Endothelial cell (in vitro differentiated cells): ENCODE results near the gene CAPN12. TPM values are rescaled to one million over a fixed set of nuclear protein-coding genes. Genes with fewer than 3 reads are reported as not detected.
A peak's percentile ranks its signal among the peaks of the same experiment; 100 is the strongest.

Experiments
- DNase-seq: peaks from one replicate; pipeline ENCODE4 v3.0.0; 2021; ENCODE audit warnings: low spot score
- H3K27ac Mint-ChIP-seq: one replicate; pipeline ENCODE4 v1.8.0; 2021; ENCODE audit warnings: mixed read lengths, inconsistent platforms; ENCODE audit not compliant: unreplicated experiment
- H3K27me3 Mint-ChIP-seq: one replicate; pipeline ENCODE4 v1.8.0; 2021; ENCODE audit warnings: mild to moderate bottlenecking, moderate library complexity, mixed read lengths, inconsistent platforms; ENCODE audit not compliant: unreplicated experiment
- H3K36me3 Mint-ChIP-seq: one replicate; pipeline ENCODE4 v1.8.0; 2021; ENCODE audit warnings: mild to moderate bottlenecking, low read depth, mixed read lengths, inconsistent platforms; ENCODE audit not compliant: unreplicated experiment
- H3K4me1 Mint-ChIP-seq: one replicate; pipeline ENCODE4 v1.8.0; 2021; ENCODE audit warnings: mild to moderate bottlenecking, mixed read lengths, inconsistent platforms; ENCODE audit not compliant: unreplicated experiment
- H3K4me3 Mint-ChIP-seq: one replicate; pipeline ENCODE4 v1.8.0; 2021; ENCODE audit warnings: mild to moderate bottlenecking, mixed read lengths, inconsistent platforms; ENCODE audit not compliant: unreplicated experiment
- H3K9me3 Mint-ChIP-seq: one replicate; pipeline ENCODE4 v1.8.0; 2021; ENCODE audit warnings: mixed read lengths, inconsistent platforms; ENCODE audit not compliant: unreplicated experiment
- CTCF ChIP-seq: fragments of 200-600 bp; sonication (generic); IDR thresholded peaks from one replicate; pipeline ENCODE4 v1.5.0; 2021; ENCODE audit warnings: antibody characterized with exemption; ENCODE audit not compliant: unreplicated experiment
- total RNA-seq: library from RNA; stranded (reverse); fragmentation: NEBNext Ultra II Directional; extraction: Animal tissue kit (Norgen Biotek cat#: 25700); gene quantifications from one replicate; pipeline ENCODE4 v1.2.1, GENCODE V29; 2021; ENCODE audit not compliant: unreplicated experiment

CAPN12 gene
- total RNA-seq, 1 donor from 2014 or later = 2.9 TPM

- no peaks in the 10 kb centered on the region for H3K9me3 Mint-ChIP-seq
- peaks cover 41% of the 10 kb centered on the region for H3K36me3 Mint-ChIP-seq
- H3K27me3 Mint-ChIP-seq = peaks cover 33% of the 10 kb centered on the region
- H3K4me3 Mint-ChIP-seq = peak overlapping the region; percentile 70
- DNase-seq = peak; percentile 29
- peak overlapping the region; percentile 92 for H3K27ac Mint-ChIP-seq
- TF ChIP-seq CTCF = no peak
- H3K4me1 Mint-ChIP-seq = peaks cover 61% of the 10 kb centered on the region
Measured at GRCh38 chr19:38699647-38700349, 44.5 kb downstream of the CAPN12 start.

DNA sequence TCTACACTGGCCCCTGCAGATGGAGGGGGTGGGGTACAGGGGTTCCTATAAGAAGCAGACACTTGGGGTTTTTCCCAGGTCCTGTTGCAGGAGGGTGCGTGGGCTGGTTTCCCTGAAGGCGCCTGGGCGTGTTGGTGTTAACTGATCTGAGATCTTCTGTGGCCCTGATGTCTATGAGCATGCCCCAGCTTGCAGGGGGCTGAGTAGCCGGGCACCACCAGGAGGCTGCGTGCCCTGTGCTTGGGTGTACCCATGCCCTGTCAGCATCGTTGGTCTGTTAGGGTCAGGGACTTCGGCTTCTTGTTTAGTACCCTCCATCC lies 45.3 kb downstream of the CAPN12 start:
- peaks cover 29% of the 10 kb centered on the region for H3K27me3 Mint-ChIP-seq
- H3K4me1 Mint-ChIP-seq = peaks cover 63% of the 10 kb centered on the region
- TF ChIP-seq CTCF = no peak
- peak overlapping the region; percentile 92 for H3K27ac Mint-ChIP-seq
- no peak overlapping the region for H3K4me3 Mint-ChIP-seq
- no peak for DNase-seq
- peaks cover 38% of the 10 kb centered on the region for H3K36me3 Mint-ChIP-seq
- H3K9me3 Mint-ChIP-seq = no peaks in the 10 kb centered on the region

- H3K4me3 Mint-ChIP-seq = no peak overlapping the region
- H3K27me3 Mint-ChIP-seq = peaks cover 29% of the 10 kb centered on the region
- TF ChIP-seq CTCF = no peak
- peaks cover 33% of the 10 kb centered on the region for H3K36me3 Mint-ChIP-seq
- peaks cover 68% of the 10 kb centered on the region for H3K4me1 Mint-ChIP-seq
- no peaks in the 10 kb centered on the region for H3K9me3 Mint-ChIP-seq
- DNase-seq = no peak
- H3K27ac Mint-ChIP-seq = peak overlapping the region; percentile 26
Measured at GRCh38 chr19:38698225-38699026, 45.8 kb downstream of the CAPN12 start.

DNA sequence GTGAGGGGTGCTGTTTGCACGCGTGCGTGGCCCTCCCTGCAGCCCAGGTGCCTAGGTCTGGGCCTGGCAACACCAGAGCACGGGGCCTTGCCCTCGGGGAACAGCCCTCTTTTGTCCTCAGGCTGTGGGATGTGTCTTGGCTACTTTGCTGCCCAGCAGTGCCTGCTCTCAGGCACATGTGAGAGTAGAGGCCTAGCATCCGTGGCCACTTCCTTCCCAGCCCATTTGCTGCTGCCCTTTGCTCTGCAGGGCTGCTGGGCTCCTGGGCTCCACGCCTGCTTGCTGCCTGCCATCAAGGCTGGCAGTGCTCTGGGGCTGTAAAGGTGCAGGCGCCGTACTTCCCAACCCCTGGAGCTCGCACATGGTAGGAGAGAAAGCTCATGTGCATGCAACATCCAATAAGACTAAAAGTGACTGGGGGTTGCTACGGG lies 46.6 kb downstream of the CAPN12 start:
- no peak overlapping the region for H3K27ac Mint-ChIP-seq
- no peak for TF ChIP-seq CTCF
- DNase-seq = no peak
- H3K4me1 Mint-ChIP-seq = peaks cover 76% of the 10 kb centered on the region
- no peak overlapping the region for H3K4me3 Mint-ChIP-seq
- peaks cover 26% of the 10 kb centered on the region for H3K27me3 Mint-ChIP-seq
- no peaks in the 10 kb centered on the region for H3K9me3 Mint-ChIP-seq
- H3K36me3 Mint-ChIP-seq = peaks cover 32% of the 10 kb centered on the region

GRCh38 chr19:38697197-38697596 lies 47.1 kb downstream of the CAPN12 start:
- no peaks in the 10 kb centered on the region for H3K9me3 Mint-ChIP-seq
- DNase-seq = no peak
- no peak overlapping the region for H3K27ac Mint-ChIP-seq
- H3K36me3 Mint-ChIP-seq = peaks cover 32% of the 10 kb centered on the region
- TF ChIP-seq CTCF = no peak
- peak overlapping the region; percentile 31 for H3K4me3 Mint-ChIP-seq
- peaks cover 80% of the 10 kb centered on the region for H3K4me1 Mint-ChIP-seq
- H3K27me3 Mint-ChIP-seq = peaks cover 26% of the 10 kb centered on the region
